ENCODE measurements around the gene BRD1.

BRD1 gene

GRCh38 chr22:49827853-49828598 lies at the start of gene BRD1:
Gene BRD1 (minus strand): TSS chr22:49827873. CDS start chr22:49824317, 3,556 bp downstream.
- no peak for DNase-seq

DNA sequence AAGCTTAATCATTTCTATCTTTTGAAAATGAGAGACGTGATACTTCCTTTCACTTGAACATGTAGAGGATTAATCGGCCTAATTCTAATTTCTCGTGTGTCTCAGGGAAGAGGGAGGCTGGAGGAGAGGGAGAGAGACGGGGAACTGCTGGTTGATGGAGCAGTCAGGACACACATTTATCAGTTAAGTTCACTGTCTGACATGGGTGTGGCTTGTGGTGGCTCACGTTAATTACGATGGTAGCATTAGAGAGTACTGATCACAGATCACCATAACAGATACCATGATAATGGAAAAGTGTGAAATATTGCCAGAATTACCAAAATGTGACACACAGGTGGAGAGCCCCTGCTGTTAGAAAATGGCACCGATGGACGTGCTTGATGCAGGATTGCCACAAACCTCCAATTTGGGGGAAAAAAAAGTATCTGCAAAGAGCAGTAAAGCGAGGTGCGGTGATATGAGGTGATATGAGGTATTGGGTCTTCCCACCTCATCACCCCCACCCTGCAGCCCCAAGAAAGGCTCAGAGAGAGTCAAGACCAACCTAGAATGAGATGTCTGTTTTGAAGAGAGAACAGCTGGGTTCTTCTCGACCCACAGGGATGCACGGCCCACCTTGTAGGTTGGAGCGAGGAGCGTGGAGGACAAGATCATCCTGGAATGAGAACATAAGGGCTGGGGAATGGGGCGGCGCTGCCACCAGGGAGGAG lies 45.7 kb upstream of the BRD1 start:
- DNase-seq: no peak

DNA sequence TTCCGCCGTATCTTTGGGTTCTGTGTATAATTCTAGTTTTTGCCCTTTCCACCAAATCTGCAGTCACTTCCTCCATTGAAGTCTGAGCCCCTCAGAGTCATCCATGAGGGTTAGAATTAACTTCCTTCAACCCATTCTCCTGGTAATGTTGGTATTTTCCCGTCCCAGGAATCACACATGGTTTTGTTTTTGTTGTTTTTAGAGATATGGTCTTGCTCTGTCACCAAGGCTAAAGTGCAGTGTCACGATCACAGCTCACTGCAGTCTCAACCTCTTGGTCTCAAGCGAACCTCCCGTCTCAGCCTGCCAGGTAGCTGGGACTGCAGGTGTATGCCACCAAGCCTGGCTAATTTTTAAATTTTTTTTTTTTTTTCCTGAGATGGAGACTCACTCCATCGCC lies 44.7 kb upstream of the BRD1 start:
- no peak for DNase-seq

DNA sequence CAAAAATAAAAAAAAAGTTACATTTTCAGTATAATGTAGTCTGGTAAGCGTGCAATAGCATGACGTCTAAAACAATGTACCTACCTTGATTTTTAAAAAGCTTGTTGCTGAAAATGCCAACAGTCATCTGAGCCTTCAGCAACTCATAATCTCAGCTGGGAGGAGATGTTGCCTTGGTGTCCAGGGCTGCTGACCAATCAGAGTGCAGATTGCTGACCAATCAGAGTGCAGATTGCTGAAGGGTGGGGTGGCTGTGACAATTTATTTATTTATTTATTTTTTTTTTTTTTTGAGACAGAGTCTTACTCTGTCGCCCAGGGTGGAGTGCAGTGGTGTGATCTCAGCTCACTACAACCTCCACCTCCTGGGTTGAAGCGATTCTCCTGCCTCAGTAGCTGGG lies 43.8 kb upstream of the BRD1 start:
- DNase-seq: no peak

DNA sequence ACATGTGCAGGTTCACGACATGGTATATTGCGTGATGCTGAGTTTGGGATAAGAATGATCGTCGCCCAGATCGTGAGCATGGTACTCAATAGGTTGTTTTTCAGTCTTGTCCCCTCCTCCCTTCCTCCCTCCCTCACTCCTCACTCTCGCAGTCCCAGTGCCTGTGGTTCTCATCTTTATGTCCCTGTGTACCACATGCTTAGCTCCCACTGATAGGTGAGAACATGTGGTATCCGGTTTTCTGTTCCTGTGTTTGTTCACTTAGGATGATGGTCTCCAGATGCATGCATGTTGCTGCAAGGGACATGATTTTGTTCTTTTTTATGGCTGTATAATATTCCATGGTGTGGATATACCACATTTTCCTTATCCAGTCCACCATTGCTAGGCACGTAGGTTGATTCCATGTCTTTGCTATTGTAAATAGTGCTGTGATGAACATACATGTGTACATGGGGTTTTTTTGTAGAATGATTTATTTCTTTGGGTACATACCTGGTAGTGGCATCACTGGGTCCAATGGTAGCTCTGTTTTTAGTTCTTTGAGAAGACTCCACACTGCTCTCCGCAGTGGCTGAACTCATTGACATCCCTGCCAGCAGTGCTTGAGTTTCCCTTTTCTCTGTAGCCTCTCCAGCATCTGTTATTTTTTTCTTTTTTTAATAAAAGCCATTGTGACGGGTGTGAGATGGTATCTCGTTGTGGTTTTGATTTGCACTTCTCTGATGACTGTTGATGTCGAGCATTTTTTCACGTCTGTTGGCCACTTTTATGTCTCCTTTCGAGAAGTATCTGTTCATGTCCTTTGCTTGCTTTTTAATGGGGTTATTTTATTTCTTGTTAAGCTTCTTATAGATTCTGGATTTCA lies 42.4 kb upstream of the BRD1 start:
- no peak for DNase-seq

- DNase-seq: no peak
Measured at GRCh38 chr22:49869086-49869830, 41.6 kb upstream of the BRD1 start.

DNA sequence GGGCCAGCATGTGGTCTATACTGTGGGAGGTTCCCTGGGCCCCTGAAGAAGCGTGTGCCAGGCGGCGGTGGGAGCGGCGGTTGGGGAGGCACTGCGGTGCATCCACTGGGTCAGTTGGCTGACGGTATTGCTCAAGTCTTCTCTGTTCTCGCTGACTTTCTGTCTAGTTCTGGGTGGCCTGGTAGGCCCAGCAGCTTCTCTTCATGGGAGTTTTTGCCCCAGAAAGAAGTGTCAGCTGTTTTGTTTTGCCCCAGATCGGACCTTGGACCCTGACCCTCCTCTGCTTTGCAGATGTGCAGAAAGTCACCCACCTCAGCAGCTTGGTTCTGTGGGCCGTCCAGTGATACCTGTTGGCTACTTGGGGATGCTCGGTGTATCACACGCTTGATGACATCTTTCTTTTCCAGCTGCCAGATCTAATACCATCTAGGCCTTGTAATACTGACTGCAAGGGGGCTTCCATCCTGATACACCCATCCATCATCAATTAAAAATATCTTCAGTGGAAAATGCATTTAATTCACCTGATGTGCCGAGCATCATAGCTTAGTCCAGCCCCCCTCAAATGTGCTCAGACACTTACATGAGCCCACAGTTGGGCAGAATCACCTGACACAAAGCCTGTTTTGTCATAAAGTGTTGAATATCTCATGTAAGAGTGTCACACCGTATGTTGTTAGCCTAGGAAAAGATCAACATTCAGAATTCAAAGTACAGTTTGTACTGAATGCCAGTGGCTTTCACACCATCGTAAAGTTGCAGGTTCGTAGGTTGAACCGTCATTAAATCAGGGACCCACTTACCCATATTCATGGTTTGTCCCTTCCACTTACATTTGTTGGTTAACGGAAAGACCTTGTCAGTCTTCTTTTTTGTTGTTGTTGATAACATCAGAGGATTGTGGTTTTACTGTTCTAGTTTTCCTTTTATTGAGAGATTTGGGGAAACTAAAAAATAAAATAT lies 39.9 kb upstream of the BRD1 start:
- DNase-seq: no peak

- DNase-seq: no peak
Measured at GRCh38 chr22:49866646-49867045, 39.0 kb upstream of the BRD1 start.

- no peak for DNase-seq
Measured at GRCh38 chr22:49866134-49866533, 38.5 kb upstream of the BRD1 start.

- DNase-seq: no peak
Measured at GRCh38 chr22:49865156-49865555, 37.5 kb upstream of the BRD1 start.

DNA sequence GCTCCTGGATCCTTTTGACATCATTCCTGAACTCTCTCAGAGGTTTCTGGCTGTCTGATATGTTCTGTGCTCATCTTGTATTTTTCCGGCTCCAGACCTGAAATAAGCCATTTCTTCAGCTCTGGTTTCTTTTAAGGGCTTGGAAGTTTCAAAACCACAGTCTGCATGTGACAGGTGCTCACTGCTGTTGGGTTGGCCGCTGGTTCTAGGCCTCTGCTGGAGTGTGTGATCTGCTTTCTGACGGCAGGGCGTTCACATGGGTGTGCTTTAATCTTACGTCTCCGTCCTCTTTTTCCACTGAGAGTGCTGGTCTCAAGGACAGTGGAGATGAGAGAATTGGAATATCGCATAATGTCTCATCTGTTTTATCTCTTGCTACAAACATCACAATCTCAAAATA lies 36.3 kb upstream of the BRD1 start:
- no peak for DNase-seq

GRCh38 chr22:49862496-49862776 lies 34.8 kb upstream of the BRD1 start:
- no peak for DNase-seq

GRCh38 chr22:49861642-49862495 lies 34.2 kb upstream of the BRD1 start:
- no peak for DNase-seq

- no peak for DNase-seq
Measured at GRCh38 chr22:49858827-49859226, 31.2 kb upstream of the BRD1 start.

DNA sequence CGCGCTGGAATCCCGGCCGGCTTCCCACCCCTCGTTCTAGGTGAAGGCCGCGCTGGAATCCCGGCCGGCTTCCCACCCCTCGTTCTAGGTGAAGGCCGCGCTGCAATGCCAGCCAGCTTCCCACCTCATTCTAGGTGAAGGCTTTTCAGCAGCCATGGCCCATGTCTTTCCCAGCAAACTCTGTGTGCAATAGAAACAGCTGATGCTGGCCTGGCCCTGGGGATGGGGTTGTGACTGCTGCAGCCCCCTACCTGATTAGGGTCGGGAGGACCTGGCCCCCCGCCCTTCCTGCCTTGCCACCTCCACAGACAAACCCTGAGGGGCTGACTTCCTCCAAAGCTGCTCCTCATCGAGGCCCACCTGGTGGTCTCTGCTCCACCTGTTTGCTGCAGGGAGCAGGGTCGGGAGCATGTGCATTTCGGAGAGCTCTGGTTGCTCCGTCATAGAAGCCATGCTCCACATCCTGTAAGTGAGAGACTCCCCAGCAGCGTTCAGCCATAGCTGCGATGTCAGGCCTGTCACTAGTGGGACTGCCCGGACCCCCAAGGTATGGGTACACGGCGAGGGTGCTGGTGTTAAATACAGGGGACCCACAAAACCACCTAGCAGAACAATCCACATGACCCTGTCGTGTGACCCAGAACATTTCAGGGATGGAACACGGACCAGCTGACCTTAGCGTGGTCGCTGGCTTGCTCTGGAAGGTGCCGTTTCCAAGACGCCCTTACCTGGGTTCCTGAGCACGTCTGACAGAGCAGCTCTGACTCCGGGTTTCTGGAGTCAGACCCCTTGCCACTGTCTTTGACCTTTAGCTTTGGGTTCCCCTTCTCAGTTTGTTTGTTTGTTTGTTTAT lies 29.3 kb upstream of the BRD1 start:
- no peak for DNase-seq

- DNase-seq: no peak
Measured at GRCh38 chr22:49856343-49856742, 28.7 kb upstream of the BRD1 start.

DNA sequence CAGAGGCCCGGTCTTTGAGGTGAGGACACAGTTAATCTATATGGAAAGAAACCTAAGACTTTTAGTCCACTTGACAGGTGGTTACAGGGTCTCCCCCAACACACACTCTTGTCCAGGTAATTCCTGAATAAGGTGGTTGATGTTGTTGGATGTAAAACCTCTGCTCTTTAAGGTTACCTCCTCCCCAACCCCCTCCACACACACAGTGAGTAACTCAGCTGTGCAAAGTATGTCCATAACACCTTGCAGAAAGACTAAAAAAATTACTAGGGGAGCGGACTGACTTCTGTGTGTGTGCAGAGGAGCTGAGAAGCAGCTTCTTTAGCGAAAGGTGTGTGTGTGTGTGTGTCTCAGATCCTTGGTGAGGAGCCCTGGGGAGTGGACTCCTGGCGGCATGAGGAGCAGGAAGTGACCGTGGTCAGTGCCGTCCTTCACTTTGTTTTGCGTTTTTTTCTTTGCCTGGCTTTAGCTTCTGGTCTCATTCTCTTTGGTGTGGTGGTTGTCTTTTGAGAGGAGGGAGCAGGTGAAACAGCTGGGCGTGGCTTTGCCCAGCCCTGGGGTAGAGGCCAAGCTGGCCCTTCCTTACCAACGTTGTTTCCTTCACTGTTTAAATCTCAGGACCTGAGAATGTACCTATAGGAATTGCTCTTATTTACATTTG lies 27.7 kb upstream of the BRD1 start:
- no peak for DNase-seq

DNA sequence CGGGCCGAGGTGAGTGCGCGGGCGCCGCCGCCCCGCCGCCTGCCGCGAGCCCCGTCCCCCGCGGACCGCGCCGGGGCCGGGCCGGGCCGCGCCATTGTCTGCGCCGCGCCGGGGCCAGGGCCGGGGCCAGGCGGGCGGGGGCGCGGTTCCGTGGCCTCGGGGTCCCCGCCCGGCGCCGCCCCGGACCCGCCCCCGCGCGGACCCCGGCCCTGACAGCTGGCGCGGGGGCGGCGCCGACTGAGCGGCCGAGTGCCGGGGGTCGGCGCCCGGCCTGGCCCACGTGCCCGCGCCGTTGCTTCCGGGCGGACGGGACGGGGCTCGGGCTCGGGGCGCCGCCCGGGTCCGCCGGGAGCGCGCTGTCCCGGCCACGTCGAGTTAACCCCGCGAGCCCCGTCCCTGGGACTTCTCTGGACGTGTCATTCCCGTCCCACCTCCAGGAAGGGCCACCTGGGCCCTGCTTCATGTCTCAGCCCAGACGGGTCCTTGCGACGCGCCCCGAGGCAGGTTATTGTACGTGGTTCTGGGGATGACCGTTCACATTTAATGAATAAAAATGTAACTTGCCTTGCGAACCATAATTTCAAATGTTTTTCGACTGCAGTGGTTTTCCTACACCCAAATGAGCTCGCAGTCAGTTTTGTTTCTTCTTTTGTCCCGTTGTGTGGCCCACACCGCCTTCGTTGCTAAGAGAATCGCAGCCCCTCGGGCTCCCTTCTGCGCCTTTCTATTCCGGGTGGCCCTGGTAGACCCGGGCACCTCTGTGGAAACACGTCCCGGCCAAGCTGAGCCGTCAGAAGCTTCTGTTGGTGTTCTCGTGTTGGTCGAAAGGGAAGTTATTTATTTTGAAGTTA lies 26.5 kb upstream of the BRD1 start:
- no peak for DNase-seq
